Raji (cell line): ENCODE data around the gene DDAH2.

Experiments
- POLR2A ChIP-seq: IDR thresholded peaks from 2 replicates; pipeline ENCODE4 v1.6.1; 2011; ENCODE audit warnings: low read depth, low read length, control low read depth; ENCODE audit not compliant: insufficient read depth

DDAH2 gene

DNA sequence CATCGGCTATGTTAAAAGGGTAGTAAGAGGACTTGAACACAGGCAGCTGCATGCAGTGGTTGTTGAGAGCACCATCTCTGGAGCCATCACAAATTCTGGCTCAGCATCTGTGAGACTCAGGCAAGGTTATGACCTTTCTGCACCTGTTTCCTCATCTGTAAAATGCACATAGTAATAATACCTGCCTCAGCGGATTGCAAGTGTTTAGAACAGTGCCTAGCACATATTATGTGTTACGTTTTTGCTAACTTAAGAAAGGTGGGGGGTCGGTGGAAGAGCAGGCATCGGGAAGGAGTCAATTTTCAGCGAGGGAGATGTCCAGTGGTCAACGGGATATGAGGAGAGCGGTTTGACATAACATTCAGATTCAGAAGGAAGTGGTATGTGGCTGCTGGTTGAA lies 51.1 kb downstream of the DDAH2 start:
- no peak for TF ChIP-seq POLR2A
